Kidney glomerular epithelial cell (primary cell): ENCODE results near the gene AHRR.

Source experiments
- DNase-seq: peaks from one replicate; lab custom pipeline; 2025; lab: John Stamatoyannopoulos, UW

Gene AHRR

DNA sequence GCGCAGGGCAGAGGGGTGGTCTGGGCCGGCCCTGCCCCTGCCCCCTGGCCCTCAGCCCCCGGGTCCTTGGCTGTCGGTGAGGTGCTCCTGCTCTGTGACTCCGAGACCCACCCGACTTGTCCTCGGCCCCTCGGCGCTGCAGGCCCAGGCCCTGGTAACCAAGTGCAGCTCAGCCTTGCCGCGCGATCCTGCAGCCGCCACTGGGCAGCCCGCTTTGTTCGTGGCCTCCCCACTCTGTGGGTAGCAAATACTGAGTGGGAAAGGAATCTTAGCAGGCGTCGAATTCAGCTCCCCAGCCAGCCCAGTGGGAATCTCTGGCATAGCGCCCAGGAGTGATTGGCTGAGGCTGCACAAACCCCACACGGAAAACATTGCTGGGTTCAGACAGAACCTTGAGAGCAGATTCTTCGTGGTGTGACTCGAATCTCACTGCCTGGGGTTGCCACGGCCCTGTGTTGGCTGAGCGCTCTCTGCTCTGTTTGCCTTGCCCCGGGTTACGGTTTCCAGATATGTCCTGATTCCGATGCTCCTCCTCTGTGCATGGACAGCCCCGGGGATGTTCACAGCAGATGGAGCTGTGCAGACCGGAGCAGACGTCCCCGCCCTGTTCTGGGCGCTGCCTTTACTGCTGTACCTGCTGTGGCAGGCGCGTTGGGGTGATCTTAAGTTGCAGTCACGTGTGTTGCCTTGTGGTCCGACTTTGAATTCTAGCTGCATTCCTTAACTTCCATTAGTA is 108.1 kb downstream of the AHRR start:
- no peak for DNase-seq

DNA sequence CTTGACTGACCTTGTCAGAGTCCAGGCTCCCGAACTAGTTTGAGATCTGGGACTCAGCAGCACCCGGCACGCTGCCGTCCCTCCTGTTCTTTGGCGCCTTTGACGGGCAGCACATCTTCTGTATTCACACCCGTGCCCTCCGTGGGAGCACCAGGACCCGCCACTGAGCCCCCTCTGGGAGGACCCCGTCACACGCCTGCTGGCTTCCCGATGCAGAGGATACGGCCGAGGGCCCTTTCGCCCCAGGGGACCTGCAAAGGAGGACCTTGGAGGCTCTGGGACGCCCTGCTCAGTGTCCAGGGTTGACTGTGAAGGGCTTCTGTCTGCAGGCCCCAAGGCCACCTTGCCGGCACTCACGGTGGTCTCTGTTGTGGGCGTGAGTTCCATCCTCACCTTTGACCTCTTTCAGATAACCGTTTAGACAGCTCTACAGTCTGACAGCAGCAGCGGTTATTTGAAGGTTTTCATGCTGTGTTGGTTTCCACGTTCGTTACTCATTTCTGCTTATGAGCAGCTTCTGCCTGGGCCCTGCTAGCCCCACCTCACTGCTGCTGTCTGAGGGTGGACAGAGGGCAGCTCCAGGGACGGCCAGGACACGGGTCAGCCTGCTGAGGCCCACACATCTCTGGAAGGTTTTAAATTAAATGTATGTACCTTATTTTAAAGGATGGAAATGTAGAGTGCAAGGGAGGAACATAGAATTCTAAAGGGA is 108.9 kb downstream of the AHRR start:
- no peak for DNase-seq

DNA sequence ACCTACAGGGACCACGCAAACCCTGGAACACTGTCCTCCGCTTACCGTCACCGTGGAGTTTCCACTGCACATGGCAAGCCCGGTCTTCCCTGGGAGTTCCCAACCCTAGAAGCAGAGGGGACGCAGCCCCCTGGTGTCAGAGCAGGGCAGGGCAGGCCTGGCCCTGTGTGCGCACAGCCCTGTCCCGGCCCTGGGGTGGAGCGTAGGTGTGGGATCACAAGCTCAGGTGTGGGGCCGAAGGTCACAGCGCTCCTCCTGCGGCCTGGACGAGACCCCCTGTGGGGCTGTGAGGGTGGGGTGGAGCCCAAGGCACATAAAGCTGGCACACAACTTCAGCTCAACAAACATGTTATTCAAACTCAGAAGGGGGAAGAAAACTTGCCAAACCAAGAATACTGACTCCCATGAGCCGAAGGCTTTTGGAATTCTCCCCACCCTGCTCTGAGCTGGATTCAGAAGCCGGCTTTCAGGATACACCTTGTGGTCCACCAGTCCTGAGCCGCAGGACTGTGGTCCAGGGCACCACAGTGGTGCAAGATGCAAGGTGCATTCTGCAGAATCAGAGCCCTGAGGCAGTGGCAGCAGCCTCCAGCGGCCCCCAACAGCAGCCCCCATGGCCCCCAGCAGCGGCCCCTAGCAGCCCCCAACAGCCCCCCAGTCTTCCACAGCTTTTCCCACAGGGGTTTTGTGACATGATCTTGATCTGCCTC is 109.6 kb downstream of the AHRR start:
- peak; percentile 6 for DNase-seq

DNA sequence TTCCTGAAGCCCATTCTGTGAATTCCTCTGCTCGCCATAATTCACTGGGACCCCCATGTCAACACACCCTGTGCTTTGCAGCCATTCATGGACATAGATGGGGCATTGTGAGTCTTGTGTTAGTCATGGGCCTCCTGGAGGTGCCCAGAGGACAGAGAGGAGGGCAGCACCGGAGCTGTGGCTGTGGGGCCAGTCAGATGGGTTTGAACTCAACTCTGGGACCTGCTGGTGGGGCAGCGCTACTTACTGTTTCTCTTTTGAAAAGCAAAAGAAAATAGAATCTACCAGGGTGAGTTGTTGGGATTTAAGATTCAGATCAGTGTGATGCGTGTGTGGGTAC is 110.2 kb downstream of the AHRR start:
- DNase-seq = no peak

DNA sequence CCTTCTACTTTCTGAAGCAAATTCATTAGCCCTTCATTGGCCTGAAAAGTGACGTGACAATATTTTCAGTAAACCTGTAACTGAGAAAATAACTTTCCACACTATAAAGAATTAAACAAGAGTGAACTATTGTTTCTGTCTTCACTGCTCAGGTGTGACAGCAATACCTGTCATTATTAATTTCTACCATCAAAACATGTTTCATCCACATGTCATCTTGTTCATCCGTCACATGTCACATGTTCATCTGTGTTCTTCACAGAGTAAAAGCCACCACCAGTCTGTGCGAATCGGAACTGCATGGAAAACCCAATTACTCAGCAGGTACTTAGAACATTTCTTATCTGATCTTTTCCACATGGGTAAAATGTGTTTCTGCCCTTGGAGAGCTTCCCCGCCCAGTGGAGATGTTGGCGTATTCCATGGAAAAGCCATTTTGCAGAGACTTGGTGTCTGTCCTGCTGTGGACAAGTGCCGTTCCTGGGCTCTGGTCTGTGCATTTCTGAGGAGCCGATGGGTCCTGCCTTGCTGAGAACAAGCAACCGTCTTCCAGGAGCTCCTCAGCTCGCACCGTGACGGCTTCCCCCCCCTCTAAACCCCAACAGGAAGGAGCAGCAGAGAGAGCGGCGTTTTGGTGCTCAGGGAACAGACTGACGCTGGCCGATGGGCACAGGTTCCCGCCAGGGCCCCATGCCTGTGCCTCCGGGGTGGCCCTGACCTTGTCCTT is 110.8 kb downstream of the AHRR start:
- DNase-seq = no peak

DNA sequence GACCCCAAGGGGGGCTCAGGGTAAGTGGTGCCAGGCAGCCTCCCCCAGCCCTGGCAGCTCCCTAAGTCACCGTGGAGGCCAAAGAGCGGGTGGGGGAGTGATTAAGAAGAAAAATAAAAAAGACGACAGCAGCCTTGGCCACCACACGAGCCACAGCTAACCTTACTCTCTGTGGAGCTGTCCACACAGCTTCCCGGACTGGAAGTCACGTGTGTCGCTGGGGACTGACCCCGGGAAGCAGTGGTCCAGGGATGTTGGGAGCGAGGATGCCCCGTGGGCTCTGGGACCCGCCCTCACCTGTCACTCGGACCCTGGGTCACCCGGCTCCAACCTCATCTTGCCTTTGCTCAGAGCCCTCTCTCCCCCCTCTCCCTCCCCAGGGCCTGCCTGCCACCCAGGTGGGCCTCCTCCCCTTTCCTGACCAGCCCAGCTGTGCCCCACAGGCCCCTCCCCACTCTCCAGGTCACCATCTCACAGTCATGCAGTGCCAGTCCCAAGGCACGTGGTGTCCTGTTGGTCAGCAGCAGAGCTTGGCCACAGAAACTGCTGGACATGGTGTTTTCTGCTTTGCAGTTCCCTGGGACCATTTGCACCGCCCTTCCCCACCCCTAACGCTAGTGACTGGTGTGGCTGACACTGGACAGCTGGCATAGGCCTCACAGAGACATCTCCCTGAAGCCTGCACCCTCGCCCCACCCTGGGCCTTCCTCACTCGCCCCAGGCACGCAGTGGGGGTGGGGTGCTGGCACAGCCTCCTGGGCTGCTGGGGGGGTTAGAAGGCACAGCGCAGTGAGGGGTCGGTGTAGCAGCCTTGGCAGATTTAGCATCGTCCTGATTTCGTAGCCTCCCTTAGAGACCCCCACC is 111.6 kb downstream of the AHRR start:
- no peak for DNase-seq

DNA sequence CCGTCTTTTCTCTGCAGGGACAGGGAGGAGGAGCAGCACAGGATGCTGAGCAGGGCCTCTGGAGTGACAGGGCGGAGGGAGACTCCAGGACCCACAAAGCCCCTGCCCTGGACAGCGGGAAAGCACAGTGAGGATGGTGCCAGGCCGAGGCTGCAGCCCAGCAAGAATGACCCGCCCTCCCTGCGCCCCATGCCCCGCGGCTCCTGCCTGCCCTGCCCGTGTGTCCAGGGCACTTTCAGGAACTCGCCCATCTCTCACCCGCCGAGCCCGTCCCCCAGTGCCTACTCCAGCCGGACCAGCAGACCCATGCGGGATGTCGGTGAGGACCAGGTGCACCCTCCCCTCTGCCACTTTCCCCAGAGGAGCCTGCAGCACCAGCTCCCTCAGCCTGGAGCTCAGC is 112.3 kb downstream of the AHRR start:
- no peak for DNase-seq

DNA sequence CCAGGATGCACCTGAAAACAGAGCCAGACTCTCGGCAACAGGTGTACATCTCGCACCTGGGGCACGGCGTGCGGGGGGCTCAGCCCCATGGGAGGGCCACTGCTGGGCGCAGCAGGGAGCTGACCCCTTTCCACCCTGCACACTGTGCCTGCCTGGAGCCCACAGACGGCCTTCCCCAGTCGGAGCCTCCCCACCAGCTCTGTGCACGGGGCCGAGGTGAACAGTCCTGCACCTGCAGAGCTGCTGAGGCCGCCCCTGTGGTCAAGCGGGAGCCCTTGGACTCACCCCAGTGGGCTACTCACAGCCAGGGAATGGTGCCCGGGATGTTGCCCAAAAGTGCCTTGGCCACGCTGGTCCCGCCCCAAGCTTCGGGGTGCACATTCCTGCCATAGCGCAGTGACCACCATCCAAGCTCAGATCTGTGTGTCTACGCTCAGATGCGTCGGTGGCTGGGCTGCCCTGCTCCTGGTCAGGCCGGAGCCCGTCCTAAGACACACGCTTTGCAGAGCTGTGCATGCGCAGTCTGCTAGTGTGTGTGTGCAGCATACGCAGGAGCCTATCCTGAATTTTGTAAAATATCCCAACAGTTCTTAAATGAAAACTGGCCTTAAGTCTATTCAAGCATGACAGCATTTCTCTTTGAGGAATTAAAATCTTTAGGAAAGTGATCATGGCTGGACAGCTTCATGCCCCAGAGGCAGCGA is 113.1 kb downstream of the AHRR start:
- DNase-seq = no peak

DNA sequence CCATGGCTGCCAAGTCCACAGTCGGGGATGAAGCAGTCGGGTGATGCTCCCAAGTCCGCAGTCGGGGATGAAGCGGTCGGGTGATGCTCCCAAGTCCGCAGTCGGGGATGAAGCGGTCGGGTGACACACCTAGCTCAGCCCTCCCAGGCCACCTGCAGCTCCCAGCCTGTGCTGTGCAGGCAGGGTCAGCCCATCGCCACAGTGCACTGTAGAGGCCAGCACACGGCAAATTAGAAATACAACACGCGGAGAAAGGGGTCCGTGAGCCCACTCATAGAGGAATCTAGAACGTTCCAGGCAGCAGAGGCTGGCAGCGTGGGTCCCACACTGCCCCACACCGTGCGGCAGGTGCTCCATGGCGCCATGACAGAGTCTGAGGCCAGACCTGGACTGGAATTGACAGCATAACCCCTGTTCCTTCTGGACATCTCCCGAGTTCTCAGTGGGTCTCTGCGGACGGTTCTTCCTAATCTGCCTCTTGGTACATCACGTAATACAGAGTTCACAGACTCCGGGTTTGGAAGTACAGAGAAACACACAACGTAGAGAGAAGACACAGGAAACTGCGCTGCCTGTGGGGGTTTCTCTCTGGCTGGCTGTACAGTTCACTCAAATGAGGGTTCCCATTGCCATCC is 113.8 kb downstream of the AHRR start:
- DNase-seq = no peak

DNA sequence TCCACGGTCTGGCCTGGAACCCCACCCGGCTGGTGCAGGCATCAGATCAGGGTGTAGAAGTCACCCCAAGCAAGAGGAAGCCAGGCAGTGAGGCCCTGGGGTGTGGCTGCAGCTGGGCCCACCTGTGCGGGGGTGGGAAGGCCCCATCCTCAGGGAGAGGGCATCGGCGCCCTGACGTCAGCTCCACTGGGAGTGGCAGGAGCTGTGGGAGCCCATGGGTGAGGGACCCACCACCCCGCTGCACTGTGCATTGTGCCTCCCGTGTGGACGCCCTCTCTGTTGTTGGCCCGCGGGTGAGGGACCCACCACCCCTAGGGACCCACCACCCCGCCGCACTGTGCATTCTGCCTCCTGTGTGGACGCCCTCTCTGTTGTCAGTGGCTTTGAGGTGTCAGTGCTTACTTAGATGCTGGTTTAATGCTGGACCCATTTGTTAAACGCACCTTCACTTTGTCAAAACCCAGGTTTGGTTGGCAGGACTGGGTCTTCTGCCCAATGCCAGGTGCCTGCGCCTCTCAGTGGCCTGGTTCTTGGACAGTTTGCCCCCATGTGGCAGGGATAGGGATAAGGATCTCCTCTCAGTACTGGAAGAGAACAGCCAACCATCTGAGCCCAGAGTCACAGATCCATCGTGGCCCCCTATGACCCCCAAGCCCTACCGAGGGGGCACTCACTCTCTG is 114.6 kb downstream of the AHRR start:
- DNase-seq = no peak

DNA sequence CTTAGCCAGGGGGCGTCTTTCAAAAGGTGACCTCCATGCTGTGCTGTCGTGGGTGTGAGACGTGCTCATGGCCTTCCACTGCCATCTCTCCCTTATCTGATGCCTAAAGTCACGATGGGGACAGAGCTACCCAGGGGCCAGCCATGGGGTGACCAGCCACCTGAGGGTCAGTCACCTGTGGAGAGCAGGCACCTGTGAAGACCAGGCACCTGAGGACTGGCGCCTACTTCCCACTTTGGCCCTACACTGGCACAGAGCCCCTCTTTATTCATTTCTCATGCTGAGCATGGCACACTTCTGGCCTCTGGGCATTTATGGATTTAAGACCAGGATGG is 115.1 kb downstream of the AHRR start:
- no peak for DNase-seq

DNA sequence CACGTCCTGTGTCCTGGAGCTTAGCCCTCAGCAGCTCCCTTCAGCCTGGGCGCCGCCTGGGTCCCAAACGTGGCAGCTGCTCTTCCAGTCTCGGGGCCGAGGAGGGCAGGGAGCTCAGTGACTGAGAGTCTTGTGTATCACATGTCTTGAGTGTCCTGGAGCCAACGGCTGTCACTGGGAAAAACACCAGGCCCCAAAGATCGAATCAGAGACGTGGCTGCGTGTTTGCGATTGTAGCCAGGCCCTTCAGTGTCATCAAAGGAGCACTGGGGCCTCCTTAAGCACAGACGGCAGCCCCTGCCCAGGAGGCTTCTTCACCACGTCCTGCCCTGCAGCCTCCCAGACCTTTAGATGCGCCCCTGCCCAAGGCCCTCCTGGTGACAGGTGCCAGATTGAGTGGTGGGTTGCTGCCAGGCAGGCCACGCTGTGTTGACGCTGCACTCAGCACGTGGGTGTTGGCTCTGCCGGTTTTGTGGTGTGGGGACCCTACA is 115.8 kb downstream of the AHRR start:
- DNase-seq = no peak

DNA sequence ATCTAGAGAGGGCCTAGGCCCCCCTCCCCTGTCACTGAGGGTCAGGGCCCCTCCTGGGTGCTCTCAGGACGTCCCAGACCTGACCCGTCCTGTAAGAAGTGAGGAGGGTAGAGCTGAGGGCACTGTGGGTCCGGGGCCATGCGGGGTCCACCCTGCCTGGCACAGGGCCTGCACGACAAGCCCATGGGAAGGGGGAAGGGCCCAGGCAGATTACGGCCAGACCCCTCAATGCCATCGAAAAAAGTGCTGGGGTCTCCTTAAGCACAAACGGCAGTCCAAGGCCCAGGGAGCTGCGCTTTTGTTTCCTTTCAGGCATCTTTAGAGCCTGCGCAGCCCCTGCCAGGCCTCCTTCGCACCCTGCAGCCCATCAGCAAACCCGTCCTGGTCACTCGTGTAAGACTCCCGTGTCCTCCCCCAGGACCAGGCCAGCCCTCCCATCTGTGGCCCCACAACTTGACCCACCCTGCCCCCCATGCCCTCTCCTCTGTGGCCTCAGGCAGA is 117.0 kb downstream of the AHRR start:
- DNase-seq = no peak

DNA sequence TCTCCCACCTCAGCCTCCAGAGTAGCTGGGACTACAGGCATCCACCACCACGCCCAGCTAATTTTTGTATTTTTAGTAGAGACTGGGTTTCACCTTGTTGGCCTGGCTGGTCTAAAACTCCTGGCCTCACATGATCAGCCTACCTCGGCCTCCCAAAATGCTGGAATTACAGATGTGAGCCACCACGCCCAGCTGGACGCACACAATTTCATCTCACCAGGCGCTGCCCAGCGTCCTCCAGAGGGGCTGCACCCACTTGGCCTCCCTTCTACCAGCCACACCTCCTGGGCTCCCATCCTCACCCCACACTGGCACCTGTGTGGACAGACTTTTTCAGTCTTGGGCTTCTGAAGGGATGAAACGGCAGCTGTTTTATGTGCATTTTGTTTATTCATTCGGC is 117.7 kb downstream of the AHRR start:
- DNase-seq = no peak

DNA sequence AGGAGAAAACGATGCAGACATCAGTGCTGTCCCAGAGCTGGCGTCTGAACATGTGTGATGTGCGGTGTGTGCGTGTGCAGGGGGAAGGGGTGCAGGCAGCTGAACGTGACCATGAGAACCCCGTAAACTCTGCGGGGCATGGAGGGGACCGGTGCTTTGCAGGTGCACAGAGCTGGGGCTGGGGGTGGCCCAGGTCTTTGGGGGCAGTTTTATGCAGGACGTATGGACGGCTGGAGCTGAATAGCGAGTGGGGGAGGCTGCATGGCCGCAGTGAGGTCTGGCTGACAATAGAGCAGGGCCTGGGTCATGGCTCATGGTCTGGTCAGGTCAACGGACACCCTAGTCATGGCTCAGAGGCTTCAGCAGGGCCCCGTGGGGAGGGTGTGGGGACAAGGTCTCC is 118.1 kb downstream of the AHRR start:
- no peak for DNase-seq

DNA sequence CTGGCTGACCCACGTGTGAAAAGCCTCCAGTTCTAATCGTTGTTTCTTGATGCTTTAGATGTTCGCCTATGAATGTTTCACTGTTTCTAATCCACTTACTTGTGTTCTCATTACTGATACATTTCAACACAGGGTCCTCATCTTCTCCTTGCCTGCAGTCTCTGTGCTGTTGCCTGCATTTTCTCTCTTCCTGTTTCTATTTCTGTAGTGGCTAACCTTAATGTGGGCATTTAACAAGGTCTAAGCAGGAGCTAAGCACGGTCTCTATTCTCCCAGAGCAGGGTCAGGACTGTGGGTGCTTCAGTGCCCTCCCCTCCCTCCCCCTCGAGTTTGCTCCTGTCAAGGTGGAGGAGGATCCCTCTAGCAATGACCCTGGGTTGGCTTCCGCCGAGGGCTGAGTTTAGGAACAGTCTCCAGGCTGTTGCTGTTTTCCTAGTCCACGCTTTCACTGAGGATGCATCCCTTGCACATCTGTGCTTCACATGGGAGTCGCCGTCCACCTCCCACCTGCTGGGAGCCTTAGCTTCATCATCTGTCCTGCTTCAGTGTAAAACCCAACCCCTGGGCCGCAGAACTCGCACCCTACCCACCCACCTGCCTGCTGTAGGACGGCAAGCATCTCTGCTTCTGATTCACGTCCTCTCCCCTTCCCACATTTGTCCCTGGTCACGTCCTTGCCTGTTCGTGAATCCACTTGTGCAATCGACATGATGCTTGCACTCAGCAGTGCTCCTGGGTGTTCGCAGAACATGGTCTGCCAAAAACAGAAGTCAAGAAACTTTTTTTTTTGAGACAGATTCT is 119.1 kb downstream of the AHRR start:
- DNase-seq = no peak

DNA sequence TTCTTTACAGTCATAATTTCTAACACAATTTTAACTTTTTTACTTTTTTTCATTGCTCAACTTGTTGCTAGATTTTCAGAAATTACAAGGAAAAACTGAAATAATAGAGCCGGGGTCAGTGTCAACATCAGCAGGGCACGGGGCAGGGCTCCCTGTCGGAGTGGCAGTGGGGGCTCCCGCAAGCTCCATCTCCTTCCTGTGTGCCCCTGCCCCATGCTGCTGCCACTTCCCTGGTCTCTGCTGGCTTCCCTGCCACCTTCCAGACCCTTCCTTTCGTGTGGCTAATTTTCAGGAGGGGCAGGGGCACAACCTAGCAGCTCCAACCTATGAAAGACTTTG is 120.5 kb downstream of the AHRR start:
- no peak for DNase-seq

DNA sequence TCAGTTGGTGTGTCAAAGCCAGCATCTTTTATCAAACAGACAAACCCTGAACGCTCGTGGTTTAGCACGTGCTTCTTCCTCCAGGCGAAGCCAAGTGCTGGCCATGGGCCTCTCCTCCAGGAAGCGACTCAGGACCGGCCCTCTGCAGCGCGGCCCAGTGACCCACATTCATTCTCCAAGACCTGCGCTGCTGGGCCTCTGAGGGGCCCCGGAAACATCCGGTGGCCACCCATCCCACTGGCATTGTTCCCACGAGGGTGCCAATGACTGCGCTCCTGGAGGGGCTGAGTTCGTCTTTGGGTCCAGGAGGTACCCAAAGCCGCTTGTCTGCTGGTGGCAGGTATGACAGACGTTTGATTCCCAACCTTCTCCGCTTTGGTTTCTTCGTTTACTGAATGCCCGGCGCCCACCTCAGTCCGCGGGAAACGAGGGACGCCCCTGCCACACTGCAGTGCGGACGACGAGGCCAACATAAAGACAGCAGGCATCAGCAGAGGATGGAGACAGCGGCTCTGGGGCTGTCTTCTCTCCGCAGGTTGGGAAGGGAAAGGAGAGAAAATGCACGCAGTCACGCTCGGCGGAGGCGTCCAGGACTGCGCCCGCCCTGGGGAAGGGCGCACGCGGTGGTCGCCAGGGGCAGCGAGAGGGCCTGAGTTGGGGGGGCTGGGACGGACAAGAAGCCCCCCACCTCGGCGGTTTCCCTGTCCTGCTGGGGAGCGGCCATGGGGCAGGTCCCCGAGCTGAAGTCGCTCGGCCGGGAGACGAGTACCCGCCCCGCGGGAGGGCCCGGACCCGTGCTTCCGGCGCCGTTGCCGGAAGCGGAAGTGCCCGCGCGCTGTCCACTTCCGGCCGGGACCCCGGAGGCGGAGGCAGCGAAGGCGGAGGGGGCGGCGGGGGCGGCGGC is 121.1 kb downstream of the AHRR start, which contains the start of gene EXOC3:
EXOC3 (plus strand) TSS at position 842 of the 904 bp plus-strand sequence. CDS start 3,030 bp downstream, outside the sequence.
- DNase-seq = no peak
